ENCODE results near the gene TFPT.

DNA sequence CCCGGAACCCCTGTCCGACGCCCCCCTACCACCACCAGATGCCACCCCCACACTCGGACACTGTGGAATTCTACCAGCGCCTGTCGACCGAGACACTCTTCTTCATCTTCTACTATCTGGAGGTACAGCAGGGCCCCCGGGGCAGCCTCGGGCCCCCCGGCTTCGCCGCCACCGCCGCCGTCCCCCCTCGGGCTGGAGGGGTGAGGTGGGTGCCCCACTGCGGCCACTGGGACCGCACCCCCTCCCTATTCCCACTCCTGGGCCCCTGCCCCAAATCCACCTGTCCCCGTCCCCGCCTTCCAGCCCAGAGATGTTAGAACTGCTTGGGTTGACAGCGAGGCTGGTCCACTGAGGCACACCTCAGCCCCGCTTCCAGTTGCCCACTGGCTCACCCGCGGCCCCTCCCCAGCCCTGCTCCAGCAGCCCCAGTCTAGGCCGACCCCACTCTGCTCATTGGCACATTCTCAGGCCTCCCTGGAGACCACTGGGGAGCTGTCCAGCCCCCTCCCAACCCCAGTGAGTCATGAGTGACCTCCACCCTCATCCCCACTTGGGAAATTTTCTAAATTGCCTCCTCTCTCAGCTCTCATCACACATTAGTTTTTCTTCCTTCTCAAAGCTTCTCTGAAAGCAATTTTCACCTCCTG lies 37.5 kb upstream of the TFPT start:
- TF ChIP-seq ZNF292 (CRISPR knock-in tag; IDR thresholded peaks at IDR 0.05; ENCODE audit: borderline replicate concordance, low read depth) (no peak), MXD4 (CRISPR knock-in tag; IDR thresholded peaks at IDR 0.05) (no peak)
